ENCODE results near the gene CCDC18. TPM values are rescaled to one million over a fixed set of nuclear protein-coding genes. Genes with fewer than 3 reads are reported as not detected.

The CCDC18 gene
- total RNA-seq, 1 experiment from 2014 or later = 23.0 TPM

Other genes starting within 250 kb of the CCDC18 start
- gene DIPK1A, start 219.3 kb upstream of the CCDC18 start, total RNA-seq (2021) = 4.4 to 4.8 TPM (median 4.7 TPM) in 3 replicates
- gene MTF2, start 101.4 kb upstream of the CCDC18 start, total RNA-seq (2021) = 111 to 120 TPM (median 113 TPM) in 3 replicates
- 25.1 to 28.5 TPM (median 25.6 TPM) in 3 replicates for gene TMED5, start 311 bp upstream of the CCDC18 start, total RNA-seq (2021)
- 57.1 to 62.8 TPM (median 59.7 TPM) in 3 replicates for gene DR1, start 165.2 kb downstream of the CCDC18 start, total RNA-seq (2021)

Measured in WTC11 (cell line).